Keratinocyte (primary cell): ENCODE measurements around the gene OR14A2. TPM values are rescaled to one million over a fixed set of nuclear protein-coding genes. Genes with fewer than 3 reads are reported as not detected.

Source experiments
- DNase-seq: peaks from one replicate; pipeline ENCODE4 v3.0.0-alpha.2; 2011; ENCODE audit warnings: low read depth, missing footprints, low spot score
- FAIRE-seq: peaks from 2 replicates; lab custom pipeline; 2011; peaks lifted over from hg19 to GRCh38; lab: Jason Lieb, UNC
- H2AFZ ChIP-seq: 2 replicates; pipeline ENCODE4 v1.6.0; 2012; ENCODE audit warnings: low read length, control low read depth, inconsistent platforms; ENCODE audit not compliant: control insufficient read depth
- H3K27ac ChIP-seq: 2 replicates; pipeline ENCODE4 v1.5.1; 2011; ENCODE audit warnings: low read length; ENCODE audit not compliant: control insufficient read depth, insufficient read depth
- H3K27me3 ChIP-seq: 3 replicates; pipeline ENCODE4 v1.6.0; 2011; ENCODE audit warnings: low read length; ENCODE audit not compliant: control insufficient read depth, insufficient read depth; ENCODE audit errors: extremely low read depth
- H3K36me3 ChIP-seq, 2 experiments: 2 replicates in 1 of 2; 3 replicates in 1 of 2; pipeline ENCODE4 v1.5.1; 2011; ENCODE audit warnings: low read length in 2 of 2, mild to moderate bottlenecking in 1 of 2; ENCODE audit not compliant: control insufficient read depth in 2 of 2, insufficient read depth in 2 of 2; ENCODE audit errors: extremely low read depth in 1 of 2
- H3K4me1 ChIP-seq: 3 replicates; pipeline ENCODE4 v1.5.1; 2011; ENCODE audit warnings: low read length; ENCODE audit not compliant: control insufficient read depth, insufficient read depth; ENCODE audit errors: extremely low read depth
- H3K4me2 ChIP-seq: 3 replicates; pipeline ENCODE4 v1.6.0; 2011; ENCODE audit warnings: low read depth, low read length; ENCODE audit not compliant: control insufficient read depth, insufficient read depth; ENCODE audit errors: extremely low read depth
- H3K4me3 ChIP-seq, 3 experiments: fragments of 200-600 bp in 1 of 3; sonication (generic) in 1 of 3; 2 replicates in 2 of 3; 3 replicates in 1 of 3; pipeline ENCODE4 v1.5.1; 2011 to 2016; ENCODE audit warnings: low read length in 3 of 3, mild to moderate bottlenecking in 3 of 3, control low read depth in 2 of 3, inconsistent platforms in 1 of 3, low read depth in 1 of 3, mixed read lengths in 1 of 3, mixed run types in 1 of 3, moderate library complexity in 1 of 3; ENCODE audit not compliant: control insufficient read depth in 2 of 3, insufficient read depth in 2 of 3; ENCODE audit errors: extremely low read depth in 1 of 3
- H3K79me2 ChIP-seq: 2 replicates; pipeline ENCODE4 v1.6.0; 2012; ENCODE audit warnings: low read length; ENCODE audit not compliant: control insufficient read depth, insufficient read depth
- H3K9ac ChIP-seq: 3 replicates; pipeline ENCODE4 v1.6.0; 2011; ENCODE audit warnings: low read length; ENCODE audit not compliant: control insufficient read depth, insufficient read depth; ENCODE audit errors: extremely low read depth
- H3K9me1 ChIP-seq: 3 replicates; pipeline ENCODE4 v1.6.0; 2011; ENCODE audit warnings: low read length; ENCODE audit not compliant: control insufficient read depth, insufficient read depth; ENCODE audit errors: extremely low read depth
- H3K9me3 ChIP-seq: 2 replicates; pipeline ENCODE4 v1.5.1; 2012; ENCODE audit warnings: low read depth, low read length; ENCODE audit not compliant: control insufficient read depth
- H4K20me1 ChIP-seq: 3 replicates; pipeline ENCODE4 v1.6.0; 2011; ENCODE audit warnings: low read length; ENCODE audit not compliant: control insufficient read depth, insufficient read depth; ENCODE audit errors: extremely low read depth
- CTCF ChIP-seq, 3 experiments: IDR thresholded peaks in 1 of 3; conservative IDR thresholded peaks in 1 of 3; optimal IDR thresholded peaks in 1 of 3; 2 replicates in 2 of 3; 3 replicates in 1 of 3; pipeline versions ENCODE3 to v1.5.1; 2011; ENCODE audit warnings: low read length in 3 of 3, mild to moderate bottlenecking in 3 of 3, moderate library complexity in 2 of 3, control low read depth in 1 of 3, inconsistent platforms in 1 of 3; ENCODE audit not compliant: insufficient read depth in 2 of 3; ENCODE audit errors: extremely low read depth in 1 of 3
- EZH2 ChIP-seq: IDR thresholded peaks from one replicate; pipeline ENCODE4 v1.6.1; 2012; ENCODE audit warnings: inconsistent platforms, mild to moderate bottlenecking, low read length, moderate library complexity
- dilution Hi-C: fragments of 300-500 bp; cut with MboI; formaldehyde crosslinking; loops from one replicate; pipeline ENCODE4 v1.7.0; 2020; ENCODE audit warnings: low sequenced_read_pairs; ENCODE audit not compliant: extremely low pct_ligation_motif_present
- polyA minus RNA-seq, 3 experiments: library from RNA; depleted of rRNA, polyadenylated mRNA; stranded (reverse); fragments of >200 nt; gene quantifications; 1 replicate in 1 of 3; 2 replicates in 1 of 3; 3 replicates in 1 of 3; pipeline ENCODE4 v1.2.3, GENCODE V29; 2011
- polyA plus RNA-seq, 5 experiments: library from polyadenylated mRNA; depleted of rRNA in 3 of 5; stranded (reverse) in 3 of 5; stranded (forward) in 1 of 5; unstranded in 1 of 5; fragments of >200 nt; gene quantifications; 1 replicate in 1 of 5; 2 replicates in 3 of 5; 3 replicates in 1 of 5; pipeline versions ENCODE4 v1.2.1 to v1.2.3, GENCODE V29; 2011 to 2012; ENCODE audit warnings: missing spikeins in 2 of 5, low read depth in 1 of 5, low replicate concordance in 1 of 5

Gene OR14A2
- polyA plus RNA-seq, result not detected in 3 replicates
- polyA plus RNA-seq (2011; ENCODE audit: low read depth), result not detected
- not detected in 2 replicates for polyA plus RNA-seq (2011; cell fraction: cytosol; rRNA removed)
- polyA plus RNA-seq (2011; cell fraction: nucleus; rRNA removed), result not detected in 2 replicates
- not detected in 2 replicates for polyA plus RNA-seq (2012; ENCODE audit: low replicate concordance)
- not detected in 3 replicates for polyA minus RNA-seq
- not detected for polyA minus RNA-seq (2011; cell fraction: cytosol; rRNA and poly(A)+ RNA removed)
- not detected in 2 replicates for polyA minus RNA-seq (2011; cell fraction: nucleus; rRNA and poly(A)+ RNA removed)

- no peaks in the 10 kb centered on the region for H3K4me1 ChIP-seq
- dilution Hi-C loops, result no loop called here
- H3K9me1 ChIP-seq, result no peaks in the 10 kb centered on the region
- H4K20me1 ChIP-seq, result no peaks in the 10 kb centered on the region
- no peak within 1 kb of the TSS for H2AFZ ChIP-seq
- no peaks in the 10 kb centered on the region for H3K79me2 ChIP-seq
- H3K36me3 ChIP-seq, result no peaks in the 10 kb centered on the region
- no peak within 1 kb of the TSS for H3K9ac ChIP-seq
- FAIRE-seq (no peak), DNase-seq (no peak)
- no peaks in the 10 kb centered on the region for H3K27me3 ChIP-seq
- no peak within 1 kb of the TSS for H3K4me2 ChIP-seq
- peaks cover 2% of the 10 kb centered on the region for H3K9me3 ChIP-seq
- no peak for TF ChIP-seq EZH2
- H3K27ac ChIP-seq, result no peak within 1 kb of the TSS
- no peak within 1 kb of the TSS for H3K4me3 ChIP-seq
Observed at GRCh38 chr1:247748041-247748440, at the start of gene OR14A2. Gene OR14A2, minus strand, starts transcription at chr1:247748141.

- Histone ChIP-seq H3K36me3 (no peaks in the 10 kb centered on the region), H3K4me1 (no peaks in the 10 kb centered on the region), H3K27ac (no peak overlapping the region), H3K4me2 (no peak overlapping the region), H2AFZ (no peak overlapping the region), H4K20me1 (no peaks in the 10 kb centered on the region), H3K27me3 (no peaks in the 10 kb centered on the region), H3K9me1 (no peaks in the 10 kb centered on the region), H3K9ac (no peak overlapping the region), H3K79me2 (no peaks in the 10 kb centered on the region), H3K4me3 (no peak overlapping the region), H3K9me3 (no peaks in the 10 kb centered on the region)
- dilution Hi-C loops, result no loop called here
- DNase-seq (no peak), FAIRE-seq (no peak)
- TF ChIP-seq EZH2, result no peak
- TF ChIP-seq CTCF (optimal IDR thresholded peaks at IDR 0.05 in 1 of 3, IDR thresholded peaks at IDR 0.05 in 1 of 3, conservative IDR thresholded peaks at IDR 0.05 in 1 of 3; ENCODE audit: extremely low read depth in 1 of 3, insufficient read depth in 2 of 3, low read length in 3 of 3), result no peak
Observed at GRCh38 chr1:247797518-247797917, 49.6 kb upstream of the OR14A2 start.

GRCh38 chr1:247769603-247770002, 21.7 kb upstream of the OR14A2 start:
- no peaks in the 10 kb centered on the region for H3K9me3 ChIP-seq
- no peaks in the 10 kb centered on the region for H3K36me3 ChIP-seq
- no peak overlapping the region for H3K4me2 ChIP-seq
- no peak overlapping the region for H3K9ac ChIP-seq
- H4K20me1 ChIP-seq, result no peaks in the 10 kb centered on the region
- DNase-seq, result no peak
- no peak for TF ChIP-seq EZH2
- no peak for TF ChIP-seq CTCF (optimal IDR thresholded peaks at IDR 0.05 in 1 of 3, IDR thresholded peaks at IDR 0.05 in 1 of 3, conservative IDR thresholded peaks at IDR 0.05 in 1 of 3; ENCODE audit: extremely low read depth in 1 of 3, insufficient read depth in 2 of 3, low read length in 3 of 3)
- no peaks in the 10 kb centered on the region for H3K27me3 ChIP-seq
- no peaks in the 10 kb centered on the region for H3K9me1 ChIP-seq
- no peak for FAIRE-seq
- dilution Hi-C loops, result no loop called here
- H3K27ac ChIP-seq, result no peak overlapping the region
- H3K4me3 ChIP-seq, result no peak overlapping the region
- no peak overlapping the region for H2AFZ ChIP-seq
- H3K79me2 ChIP-seq, result no peaks in the 10 kb centered on the region
- H3K4me1 ChIP-seq, result no peaks in the 10 kb centered on the region
